MG63 (cell line): ENCODE measurements around the gene GRID1. TPM values are rescaled to one million over a fixed set of nuclear protein-coding genes. Genes with fewer than 3 reads are reported as not detected.
"Not testable (repeated sequence)": the region's sequence is repeated elsewhere in the genome, so short reads cannot be mapped to it uniquely, and the experiment has no call there.

Experiments
- DNase-seq: peaks from one replicate; pipeline ENCODE4 v3.0.0-alpha.2; 2020
- H3K27me3 ChIP-seq: fragments of 250-450 bp; sonication (Bioruptor Pico); 2 replicates; pipeline ENCODE4 v1.5.1; 2020; ENCODE audit warnings: mild to moderate bottlenecking, moderate library complexity
- H3K36me3 ChIP-seq: fragments of 250-450 bp; sonication (Bioruptor Pico); 2 replicates; pipeline ENCODE4 v1.5.1; 2020; ENCODE audit warnings: mild to moderate bottlenecking, moderate library complexity
- H3K4me3 ChIP-seq: fragments of 250-450 bp; sonication (Bioruptor Pico); 2 replicates; pipeline ENCODE4 v1.5.1; 2020; ENCODE audit warnings: mild to moderate bottlenecking, moderate library complexity
- H3K9me3 ChIP-seq: fragments of 250-450 bp; sonication (Bioruptor Pico); 2 replicates; pipeline ENCODE4 v1.5.1; 2020; ENCODE audit warnings: mild to moderate bottlenecking, moderate library complexity
- total RNA-seq: library from RNA; depleted of rRNA; stranded (reverse); fragments of >200 nt; shearing (Covaris generic); gene quantifications from 2 replicates; pipeline ENCODE4 v1.2.3, GENCODE V29; 2014; ENCODE audit warnings: low replicate concordance

The GRID1 gene
- total RNA-seq, 1 experiment from 2014 or later: 0.10 TPM

GRCh38 chr10:86079088-86079487 is 287.5 kb downstream of the GRID1 start:
- Histone ChIP-seq H3K4me3 (no peak overlapping the region), H3K27me3 (no peaks in the 10 kb centered on the region), H3K36me3 (no peaks in the 10 kb centered on the region), H3K9me3 (no peaks in the 10 kb centered on the region)
- peak; percentile 16 for DNase-seq

DNA sequence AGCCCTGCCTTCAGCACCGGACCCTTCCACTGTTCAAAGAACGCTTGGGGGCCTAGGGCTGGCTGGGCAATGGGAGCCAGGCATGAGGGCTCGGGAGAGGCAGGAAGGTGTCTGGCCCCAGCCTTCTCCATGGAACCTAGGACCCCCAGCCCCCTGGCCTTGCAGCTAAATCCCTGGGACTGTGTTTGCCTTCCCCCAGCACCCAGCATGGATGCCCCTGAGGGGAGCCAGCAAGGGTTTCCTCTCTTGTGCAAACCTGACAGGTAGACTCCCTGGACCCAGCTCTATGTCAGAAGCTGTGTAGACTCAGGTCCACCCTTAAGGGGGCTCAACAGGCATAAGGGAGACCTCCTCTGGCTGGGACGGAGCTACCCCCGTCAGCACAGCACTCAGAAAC is 288.0 kb downstream of the GRID1 start:
- Histone ChIP-seq H3K9me3 (no peaks in the 10 kb centered on the region), H3K27me3 (no peaks in the 10 kb centered on the region), H3K36me3 (no peaks in the 10 kb centered on the region), H3K4me3 (no peak overlapping the region)
- no peak for DNase-seq

GRCh38 chr10:86077871-86078638 is 288.5 kb downstream of the GRID1 start:
- no peaks in the 10 kb centered on the region for H3K9me3 ChIP-seq
- H3K4me3 ChIP-seq: no peak overlapping the region
- DNase-seq: no peak
- H3K36me3 ChIP-seq: no peaks in the 10 kb centered on the region
- H3K27me3 ChIP-seq: no peaks in the 10 kb centered on the region

- H3K36me3 ChIP-seq: no peaks in the 10 kb centered on the region
- H3K27me3 ChIP-seq: no peaks in the 10 kb centered on the region
- no peak for DNase-seq
Observed at GRCh38 chr10:86077271-86077670, 289.3 kb downstream of the GRID1 start.

DNA sequence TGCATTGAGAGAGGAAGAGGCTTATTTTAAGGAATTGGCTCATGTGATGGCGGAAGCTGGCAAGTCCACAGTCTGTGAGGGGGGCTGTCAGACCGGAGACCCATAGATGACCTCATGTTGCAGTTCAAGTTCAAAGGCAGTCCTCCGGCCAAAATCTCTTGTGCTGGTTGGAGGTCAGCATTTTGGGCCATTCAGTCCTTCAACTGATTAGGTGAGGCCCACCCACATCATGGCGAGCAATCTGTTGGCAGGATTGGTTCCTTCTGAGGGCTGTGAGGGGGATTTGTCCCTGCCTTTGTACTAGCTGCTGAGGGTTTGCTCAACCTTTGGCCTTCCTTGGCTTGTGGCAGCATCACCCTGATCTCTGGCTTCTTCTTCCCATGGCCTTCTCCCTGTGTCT is 290.1 kb downstream of the GRID1 start:
- not testable (repeated sequence) for H3K9me3 ChIP-seq, DNase-seq, H3K4me3 ChIP-seq, H3K27me3 ChIP-seq, H3K36me3 ChIP-seq

More at GRCh38 chr10:86077271-86077670, 289.3 kb downstream of the GRID1 start:
- H3K9me3 ChIP-seq: no peaks in the 10 kb centered on the region
- no peak overlapping the region for H3K4me3 ChIP-seq

GRCh38 chr10:86075512-86075911 is 291.1 kb downstream of the GRID1 start:
- no peak for DNase-seq
- Histone ChIP-seq H3K36me3 (no peaks in the 10 kb centered on the region), H3K4me3 (no peak overlapping the region), H3K9me3 (no peaks in the 10 kb centered on the region), H3K27me3 (no peaks in the 10 kb centered on the region)

DNA sequence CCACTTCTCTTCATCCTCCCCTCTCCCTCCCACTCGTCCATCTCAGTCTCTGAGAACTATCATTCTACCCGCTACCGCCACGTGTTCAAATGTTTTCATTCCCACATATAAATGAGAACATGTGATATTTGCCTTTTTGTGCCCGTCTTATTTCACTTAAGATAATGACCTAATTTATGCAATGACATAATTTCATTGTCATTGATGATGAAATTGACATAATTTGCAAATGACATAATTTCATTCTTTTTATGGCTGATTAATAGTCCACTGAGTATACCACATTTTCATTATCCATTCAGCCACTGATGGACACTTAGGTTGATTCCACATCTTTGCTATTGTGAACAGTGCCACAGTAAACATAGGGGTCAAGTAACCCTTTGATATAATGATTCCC is 292.3 kb downstream of the GRID1 start:
- no peak overlapping the region for H3K4me3 ChIP-seq
- no peak for DNase-seq
- no peaks in the 10 kb centered on the region for H3K36me3 ChIP-seq
- H3K9me3 ChIP-seq: no peaks in the 10 kb centered on the region
- H3K27me3 ChIP-seq: no peaks in the 10 kb centered on the region

GRCh38 chr10:86073199-86073977 is 293.2 kb downstream of the GRID1 start:
- no peaks in the 10 kb centered on the region for H3K27me3 ChIP-seq
- H3K4me3 ChIP-seq: no peak overlapping the region
- no peaks in the 10 kb centered on the region for H3K9me3 ChIP-seq
- DNase-seq: no peak
- H3K36me3 ChIP-seq: no peaks in the 10 kb centered on the region

- H3K36me3 ChIP-seq: no peaks in the 10 kb centered on the region
- no peak for DNase-seq
- H3K9me3 ChIP-seq: no peaks in the 10 kb centered on the region
- no peak overlapping the region for H3K4me3 ChIP-seq
- no peaks in the 10 kb centered on the region for H3K27me3 ChIP-seq
Observed at GRCh38 chr10:86072413-86072812, 294.2 kb downstream of the GRID1 start.

DNA sequence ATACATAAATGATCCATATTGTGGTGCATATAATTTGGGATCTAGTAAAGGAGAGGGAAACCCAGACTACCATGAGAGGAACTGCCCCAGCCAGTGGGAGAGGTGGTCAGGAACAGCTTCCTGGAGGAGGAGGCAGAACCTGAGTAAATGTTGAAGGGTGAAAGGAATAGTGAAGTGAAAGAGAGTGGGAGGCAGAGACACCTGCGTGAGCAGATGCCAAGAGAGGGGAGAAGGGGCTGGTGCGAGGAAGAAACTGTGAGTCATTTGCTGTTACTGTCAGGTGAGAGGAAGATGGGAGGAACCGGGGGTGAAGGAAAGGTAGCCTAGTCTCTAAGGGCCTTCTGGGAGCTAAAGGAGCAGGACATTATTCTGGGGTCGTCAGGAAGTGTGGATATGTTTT is 294.8 kb downstream of the GRID1 start:
- Histone ChIP-seq H3K9me3 (no peaks in the 10 kb centered on the region), H3K4me3 (no peak overlapping the region), H3K27me3 (no peaks in the 10 kb centered on the region), H3K36me3 (no peaks in the 10 kb centered on the region)
- DNase-seq: no peak

- Histone ChIP-seq H3K27me3 (no peaks in the 10 kb centered on the region), H3K9me3 (no peaks in the 10 kb centered on the region)
Observed at GRCh38 chr10:86071145-86071544, 295.4 kb downstream of the GRID1 start.

DNA sequence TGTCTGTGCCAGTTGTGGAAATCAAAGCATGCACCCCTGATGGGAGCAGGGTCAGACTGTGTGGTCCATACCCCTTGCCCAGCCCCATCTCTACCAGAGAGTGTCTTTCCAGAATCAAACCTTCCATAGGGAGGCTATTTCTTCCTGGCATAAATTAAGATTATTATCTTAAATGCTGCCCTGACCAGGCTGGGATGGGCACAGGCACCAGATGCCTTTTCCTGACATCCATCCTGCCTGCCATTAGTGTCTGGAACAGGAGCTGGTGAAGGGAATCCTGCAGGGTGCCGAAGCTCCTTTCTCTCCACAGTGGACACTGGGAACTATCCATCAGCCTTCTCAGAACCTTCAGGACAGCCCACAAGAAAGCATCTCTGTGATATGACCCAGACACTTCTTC is 296.3 kb downstream of the GRID1 start:
- no peaks in the 10 kb centered on the region for H3K36me3 ChIP-seq
- DNase-seq: no peak
- H3K4me3 ChIP-seq: no peak overlapping the region
- no peaks in the 10 kb centered on the region for H3K9me3 ChIP-seq
- no peaks in the 10 kb centered on the region for H3K27me3 ChIP-seq

More at GRCh38 chr10:86071145-86071544, 295.4 kb downstream of the GRID1 start:
- Histone ChIP-seq H3K4me3 (no peak overlapping the region), H3K36me3 (no peaks in the 10 kb centered on the region)
- no peak for DNase-seq

DNA sequence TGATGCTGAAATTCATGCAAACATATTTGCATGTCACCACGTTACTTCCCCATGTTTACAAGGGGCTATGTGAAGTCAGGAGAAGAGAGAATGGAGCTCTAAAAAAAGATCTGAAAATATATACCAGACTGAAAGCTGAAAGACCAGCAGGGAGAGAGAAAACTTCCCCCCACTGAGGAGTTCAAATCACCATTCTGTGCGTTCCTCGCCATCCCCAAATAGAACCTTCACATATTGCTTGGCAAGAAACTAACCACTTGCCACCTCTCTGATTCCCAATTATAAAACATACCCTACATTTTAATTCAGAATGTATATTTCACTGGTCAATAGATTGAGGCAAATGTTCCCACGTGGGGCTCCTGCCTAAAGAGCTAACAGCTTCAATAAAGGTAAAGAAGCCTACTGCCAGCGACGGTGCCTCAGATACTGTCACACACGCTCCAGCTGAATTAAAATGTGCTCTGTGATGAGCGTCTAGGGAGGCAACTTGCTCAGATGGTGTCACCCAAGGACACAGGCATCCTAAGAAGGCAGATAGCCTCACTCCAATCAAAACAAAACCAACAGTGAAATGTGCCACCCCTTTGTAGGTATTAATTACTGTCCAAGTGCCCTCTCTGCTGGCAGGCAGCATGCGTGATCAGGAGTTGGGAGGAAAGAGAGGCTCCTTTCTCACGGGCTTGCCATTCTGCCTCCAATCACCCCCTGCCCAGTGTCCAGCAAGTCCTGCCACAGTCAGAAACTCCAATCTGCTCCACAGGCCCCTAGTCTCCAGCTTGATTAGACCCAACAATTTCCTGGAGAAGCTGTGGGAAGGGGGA is 298.2 kb downstream of the GRID1 start:
- Histone ChIP-seq H3K27me3 (no peaks in the 10 kb centered on the region), H3K4me3 (no peak overlapping the region), H3K36me3 (no peaks in the 10 kb centered on the region), H3K9me3 (no peaks in the 10 kb centered on the region)
- DNase-seq: no peak

GRCh38 chr10:86067436-86068050 is 299.1 kb downstream of the GRID1 start:
- DNase-seq: no peak
- no peaks in the 10 kb centered on the region for H3K9me3 ChIP-seq
- no peaks in the 10 kb centered on the region for H3K27me3 ChIP-seq
- no peak overlapping the region for H3K4me3 ChIP-seq
- no peaks in the 10 kb centered on the region for H3K36me3 ChIP-seq

- Histone ChIP-seq H3K27me3 (no peaks in the 10 kb centered on the region), H3K9me3 (no peaks in the 10 kb centered on the region), H3K4me3 (no peak overlapping the region), H3K36me3 (no peaks in the 10 kb centered on the region)
- no peak for DNase-seq
Observed at GRCh38 chr10:86066696-86067095, 299.9 kb downstream of the GRID1 start.

DNA sequence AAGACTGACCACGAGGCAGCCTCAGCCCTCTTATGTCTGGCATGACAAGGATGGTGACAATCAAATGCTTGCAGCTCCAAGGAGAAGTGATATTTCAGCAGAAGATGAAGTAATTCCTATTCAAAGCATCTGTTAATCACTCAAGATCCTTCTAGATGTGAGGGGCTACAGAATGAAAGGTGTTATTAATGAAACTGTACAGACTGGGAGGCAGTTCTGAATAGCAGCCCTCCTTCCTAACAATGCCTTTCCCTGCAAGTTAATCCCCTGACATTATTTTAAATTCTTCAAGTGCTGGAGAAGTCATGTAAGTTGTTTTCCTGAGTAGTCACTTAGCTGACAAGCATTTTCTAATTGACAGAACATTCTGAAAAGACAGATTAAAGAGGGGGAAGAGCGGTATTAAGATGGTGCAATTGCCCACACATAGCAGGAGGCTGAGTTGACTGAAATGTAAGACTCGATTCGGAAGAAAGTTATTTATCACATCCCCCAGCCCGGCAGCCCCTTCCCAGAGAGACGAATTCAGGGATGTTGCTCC is 300.8 kb downstream of the GRID1 start:
- no peaks in the 10 kb centered on the region for H3K9me3 ChIP-seq
- no peaks in the 10 kb centered on the region for H3K27me3 ChIP-seq
- H3K36me3 ChIP-seq: no peaks in the 10 kb centered on the region
- DNase-seq: no peak
- no peak overlapping the region for H3K4me3 ChIP-seq
